Measurements from ENCODE around the gene GPC4. TPM values are rescaled to one million over a fixed set of nuclear protein-coding genes. Genes with fewer than 3 reads are reported as not detected.

The GPC4 gene
- total and polyA plus RNA-seq, 4 donors = 0.23 to 1.3 (median 0.71) TPM

- TF ChIP-seq REST (IDR thresholded peaks at IDR 0.05) = no peak
- TF ChIP-seq HNF4A (conservative IDR thresholded peaks at IDR 0.05) = no peak
- no peak for TF ChIP-seq FOXA2 (IDR thresholded peaks at IDR 0.05)
- TF ChIP-seq HNF4G (IDR thresholded peaks at IDR 0.05) = no peak
- no peak for TF ChIP-seq SP1 (IDR thresholded peaks at IDR 0.05)
- no peak for TF ChIP-seq RXRA (IDR thresholded peaks at IDR 0.05)
- no peak for TF ChIP-seq FOXA1 (IDR thresholded peaks at IDR 0.05)
Measured at GRCh38 chrX:133380711-133381619, 34.3 kb downstream of the GPC4 start (continued).

- H3K4me1 ChIP-seq (ENCODE audit: control insufficient read depth in 4 of 4, insufficient read depth in 4 of 4, low read length in 3 of 4) = no peaks in the 10 kb centered on the region
- WGBS = 82% methylated on average over 3 of the region's 3 CpGs
Measured at GRCh38 chrX:133376422-133376821, 38.9 kb downstream of the GPC4 start.

GRCh38 chrX:133375615-133376340, 39.5 kb downstream of the GPC4 start:
- DNase-seq (ENCODE audit: low spot score) = no peak
- H3K9me3 ChIP-seq (ENCODE audit: control insufficient read depth in 4 of 4, low read length in 3 of 4) = no peaks in the 10 kb centered on the region
- H3K27ac ChIP-seq (ENCODE audit: low read depth in 1 of 2, low read length in 2 of 2) = no peak overlapping the region
- H3K4me3 ChIP-seq (ENCODE audit: low read depth in 1 of 3, low read length in 3 of 3) = no peak overlapping the region
- 47% methylated on average over 7 of the region's 7 CpGs for WGBS
- H3K27me3 ChIP-seq (ENCODE audit: control insufficient read depth in 4 of 4, insufficient read depth in 4 of 4, low read length in 3 of 4) = no peaks in the 10 kb centered on the region
- no peak overlapping the region for H3K9ac ChIP-seq (ENCODE audit: low read depth in 1 of 2, low read length in 2 of 2)
- no peaks in the 10 kb centered on the region for H3K36me3 ChIP-seq (ENCODE audit: control insufficient read depth in 4 of 4, insufficient read depth in 3 of 4, low read depth in 1 of 4, low read length in 3 of 4)
- H3K4me1 ChIP-seq (ENCODE audit: control insufficient read depth in 4 of 4, insufficient read depth in 4 of 4, low read length in 3 of 4) = no peaks in the 10 kb centered on the region
- TF ChIP-seq CTCF (IDR thresholded peaks at IDR 0.05; ENCODE audit: low read depth, low read length, missing input control) (no peak), FOXA2 (IDR thresholded peaks at IDR 0.05) (no peak), GABPA (IDR thresholded peaks at IDR 0.05 in 1 of 2, conservative IDR thresholded peaks at IDR 0.05 in 1 of 2) (no peak), MAX (IDR thresholded peaks at IDR 0.05) (no peak), JUND (IDR thresholded peaks at IDR 0.05) (no peak), YY1 (IDR thresholded peaks at IDR 0.05) (no peak), TAF1 (conservative IDR thresholded peaks at IDR 0.05) (no peak), SP1 (IDR thresholded peaks at IDR 0.05) (no peak), NR2F2 (IDR thresholded peaks at IDR 0.05) (no peak)

More at GRCh38 chrX:133376422-133376821, 38.9 kb downstream of the GPC4 start:
- DNase-seq (ENCODE audit: low spot score) = no peak
- no peak for TF ChIP-seq GABPA (IDR thresholded peaks at IDR 0.05 in 1 of 2, conservative IDR thresholded peaks at IDR 0.05 in 1 of 2)
- no peak for TF ChIP-seq JUND (IDR thresholded peaks at IDR 0.05)
- no peak for TF ChIP-seq SP1 (IDR thresholded peaks at IDR 0.05)
- TF ChIP-seq CTCF (IDR thresholded peaks at IDR 0.05; ENCODE audit: low read depth, low read length, missing input control) = no peak
- Histone ChIP-seq H3K36me3 (ENCODE audit: control insufficient read depth in 4 of 4, insufficient read depth in 3 of 4, low read depth in 1 of 4, low read length in 3 of 4) (no peaks in the 10 kb centered on the region), H3K4me3 (ENCODE audit: low read depth in 1 of 3, low read length in 3 of 3) (no peak overlapping the region), H3K27ac (ENCODE audit: low read depth in 1 of 2, low read length in 2 of 2) (no peak overlapping the region), H3K9me3 (ENCODE audit: control insufficient read depth in 4 of 4, low read length in 3 of 4) (no peaks in the 10 kb centered on the region), H3K9ac (ENCODE audit: low read depth in 1 of 2, low read length in 2 of 2) (no peak overlapping the region), H3K27me3 (ENCODE audit: control insufficient read depth in 4 of 4, insufficient read depth in 4 of 4, low read length in 3 of 4) (no peaks in the 10 kb centered on the region)
